OCI-LY3 (cell line): Measurements from ENCODE around the gene EXOC6.

ENCODE experiments used
- CTCF ChIP-seq: fragments of 200-600, 300-600 bp; sonication (generic); IDR thresholded peaks from 2 replicates; pipeline ENCODE4 v1.5.1; 2014; ENCODE audit warnings: antibody characterized with exemption, low read length, low read depth
- EZH2phosphoT487 ChIP-seq: fragments of 200-600 bp; shearing (Covaris generic); IDR thresholded peaks from 2 replicates; pipeline ENCODE4 v1.6.1; 2018; ENCODE audit warnings: antibody characterized with exemption, mixed run types, low read depth

- TF ChIP-seq CTCF (no peak), EZH2phosphoT487 (no peak)
Measured at GRCh38 chr10:92891885-92892690, 43.8 kb downstream of the EXOC6 start.
